K562 (cell line): ENCODE results near the gene TMEM139. TPM values are rescaled to one million over a fixed set of nuclear protein-coding genes. Genes with fewer than 3 reads are reported as not detected.

ENCODE experiments used
- BCOR ChIP-seq: fragments of 450-650 bp; IDR thresholded peaks from 2 replicates; pipeline ENCODE4 v1.6.1; 2016
- BRCA1 ChIP-seq, 2 experiments: fragments of 450-650 bp in 1 of 2; sonication (generic) in 1 of 2; formaldehyde crosslinking in 1 of 2; IDR thresholded peaks; 2 replicates each; pipeline versions ENCODE4 v1.5.0 to v1.6.1; 2017 to 2020; ENCODE audit warnings: mild to moderate bottlenecking in 1 of 2, missing genetic modification reagents in 1 of 2
- CC2D1A ChIP-seq: fragments of 450-650 bp; IDR thresholded peaks from 2 replicates; pipeline ENCODE4 v1.6.1; 2017; ENCODE audit warnings: mild to moderate bottlenecking
- CEBPG ChIP-seq, 3 experiments: fragments of 200-800 bp in 1 of 3; sonication (Bioruptor generic) in 1 of 3; sonication (generic) in 1 of 3; formaldehyde crosslinking in 1 of 3; IDR thresholded peaks in 2 of 3; conservative IDR thresholded peaks in 1 of 3; 2 replicates each; pipeline versions ENCODE4 v1.6.1 to v1.8.0; 2016 to 2022; ENCODE audit warnings: missing compliant biosample characterization in 2 of 3, missing genetic modification characterization in 2 of 3, mild to moderate bottlenecking in 1 of 3, missing genetic modification reagents in 1 of 3
- ELF1 ChIP-seq: fragments of 200-800 bp; sonication (Bioruptor generic); IDR thresholded peaks from 2 replicates; pipeline ENCODE4 v1.6.1; 2016; ENCODE audit warnings: missing genetic modification characterization, missing compliant biosample characterization
- ID3 ChIP-seq, 2 experiments: fragments of 250-450 bp in 1 of 2; fragments of 450-650 bp in 1 of 2; sonication (Bioruptor Pico) in 1 of 2; IDR thresholded peaks; 2 replicates each; pipeline versions ENCODE4 v1.6.1 to v1.8.0; 2016 to 2021; ENCODE audit warnings: mild to moderate bottlenecking in 2 of 2, moderate library complexity in 2 of 2, missing compliant biosample characterization in 1 of 2, missing genetic modification characterization in 1 of 2
- JUN ChIP-seq, 2 experiments: sonication (generic) in 1 of 2; formaldehyde crosslinking in 1 of 2; IDR thresholded peaks; 2 replicates each; pipeline versions ENCODE4 v1.6.1 to v1.8.0; 2012 to 2022; ENCODE audit warnings: borderline replicate concordance in 2 of 2, mild to moderate bottlenecking in 2 of 2, improper control_type of control experiment in 1 of 2, low read depth in 1 of 2, low read length in 1 of 2, missing genetic modification reagents in 1 of 2
- MTA1 ChIP-seq: fragments of 450-650 bp; IDR thresholded peaks from 2 replicates; pipeline ENCODE4 v1.6.1; 2017; ENCODE audit warnings: borderline replicate concordance
- MYC ChIP-seq, 2 experiments: fragments of 250-450 bp in 1 of 2; sonication (Bioruptor Pico) in 1 of 2; IDR thresholded peaks; 2 replicates each; pipeline versions ENCODE4 v1.5.1 to v1.6.1; 2012 to 2021; ENCODE audit warnings: low read depth in 2 of 2, borderline replicate concordance in 1 of 2, improper control_type of control experiment in 1 of 2, low read length in 1 of 2, mild to moderate bottlenecking in 1 of 2, moderate library complexity in 1 of 2
- NFIC ChIP-seq: fragments of 450-650 bp; IDR thresholded peaks from 2 replicates; pipeline ENCODE4 v1.6.1; 2017; ENCODE audit warnings: mild to moderate bottlenecking, inconsistent platforms
- RNF219 ChIP-seq: fragments of 250-450 bp; sonication (Bioruptor Pico); IDR thresholded peaks from 2 replicates; pipeline ENCODE4 v1.5.0; 2022; ENCODE audit warnings: mild to moderate bottlenecking
- SMAD1 ChIP-seq: fragments of 150-350 bp; IDR thresholded peaks from 2 replicates; pipeline ENCODE4 v1.6.1; 2014; ENCODE audit warnings: low read length, low read depth; ENCODE audit not compliant: partially characterized antibody
- STAT5B ChIP-seq: fragments of 250-450 bp; sonication (Bioruptor Pico); IDR thresholded peaks from 2 replicates; pipeline ENCODE4 v1.8.0; 2021; ENCODE audit warnings: mild to moderate bottlenecking, inconsistent platforms
- TAF15 ChIP-seq: fragments of 200-400 bp; formaldehyde crosslinking; IDR thresholded peaks from 2 replicates; pipeline ENCODE4 v1.6.1; 2017; ENCODE audit warnings: mild to moderate bottlenecking, low read depth, low read length, moderate library complexity
- TRIM28 ChIP-seq: fragments of 450-650 bp; IDR thresholded peaks from 2 replicates; pipeline ENCODE4 v1.6.1; 2017
- XRCC4 ChIP-seq: IDR thresholded peaks from one replicate; pipeline ENCODE4 v1.6.1; 2011; ENCODE audit not compliant: insufficient read depth, insufficient read length; ENCODE audit errors: extremely low read depth
- ZFP30 ChIP-seq: fragments of 250-450 bp; sonication (Bioruptor Pico); IDR thresholded peaks from 2 replicates; pipeline ENCODE4 v1.8.0; 2022; ENCODE audit warnings: moderate library complexity, mild to moderate bottlenecking, inconsistent platforms, borderline replicate concordance
- ZNF408 ChIP-seq: fragments of 250-450 bp; sonication (Bioruptor Pico); IDR thresholded peaks from 2 replicates; pipeline ENCODE4 v1.4.0; 2020; ENCODE audit warnings: low read depth, mild to moderate bottlenecking, moderate library complexity
- ZNF77 ChIP-seq: fragments of 250-450 bp; sonication (Bioruptor Pico); IDR thresholded peaks from 2 replicates; pipeline ENCODE4 v1.5.0; 2020
- polyA plus RNA-seq, 8 experiments: library from polyadenylated mRNA; depleted of rRNA in 4 of 8; stranded (reverse) in 5 of 8; unstranded in 3 of 8; fragments of >200 nt; fragmentation: Nextera tagmentation in 2 of 8; fragmentation: Illumina TruSeq in 1 of 8; extraction: Ambion mirVana in 2 of 8; extraction: Trizol in 1 of 8; gene quantifications; 2 replicates each; pipeline versions ENCODE4 v1.2.1 to v1.2.3, GENCODE V29; 2011 to 2014; ENCODE audit warnings: inconsistent platforms in 1 of 8, missing spikeins in 1 of 8
- total RNA-seq, 7 experiments: library from RNA; depleted of rRNA in 6 of 7; stranded (reverse); fragments of >200 nt in 6 of 7; fragmentation: Illumina TruSeq in 2 of 7; extraction: Trizol in 2 of 7; gene quantifications; 2 replicates each; pipeline versions ENCODE4 v1.2.1 to v1.2.3, GENCODE V29; 2011 to 2021; ENCODE audit warnings: low replicate concordance in 1 of 7
- TF ChIP-seq, protein P1 (sequence below): fragments of 450-650 bp; IDR thresholded peaks from 2 replicates; pipeline ENCODE4 v1.7.0; 2016; ENCODE audit warnings: borderline replicate concordance
- TF ChIP-seq, protein P2 (sequence below): sonication (generic); formaldehyde crosslinking; IDR thresholded peaks from 2 replicates; pipeline ENCODE4 v1.8.1; 2023; ENCODE audit warnings: mild to moderate bottlenecking, missing genetic modification reagents, moderate library complexity

Gene TMEM139
- total and polyA plus RNA-seq, 9 of the 15 experiments (the other 6 are each of a cell fraction or from before 2014, with no cell fraction given): 0.27 to 1.8 (median 0.79) TPM

DNA sequence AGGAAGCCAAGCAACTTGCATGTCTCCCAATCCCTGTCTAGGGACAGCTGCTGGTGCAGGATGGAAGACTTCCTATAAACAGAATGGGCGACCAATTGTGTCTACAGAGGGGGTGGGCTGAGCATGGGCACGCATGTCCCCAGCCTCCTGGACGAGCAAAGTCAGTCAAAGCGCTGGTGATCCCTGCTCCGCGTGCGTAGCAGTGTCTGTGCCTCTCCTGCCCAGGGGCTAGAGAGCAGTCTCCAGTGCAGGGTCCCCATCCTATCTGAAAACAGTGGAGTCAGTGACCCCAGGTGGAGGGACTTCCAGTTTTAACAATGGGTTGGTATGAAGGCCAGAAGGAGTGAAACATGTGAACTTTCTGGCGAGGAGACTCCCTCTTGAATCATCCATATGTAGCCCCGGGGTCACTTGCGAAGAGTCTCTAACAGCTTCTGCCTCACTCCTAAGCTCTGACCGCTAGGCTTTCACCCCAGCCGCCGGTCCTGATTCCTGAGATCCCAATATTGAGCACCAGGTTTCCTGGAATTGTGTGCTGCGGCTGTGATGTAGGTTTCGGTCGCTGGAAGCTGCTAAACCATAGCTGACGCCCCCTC lies 2.7 kb downstream of the TMEM139 start (continued):
- TF ChIP-seq RNF219 (CRISPR knock-in tag): 0 out of 2 replicates have a peak, but pooled peaks have one; percentile 7
- TF ChIP-seq ID3 (CRISPR knock-in tag; IDR thresholded peaks at IDR 0.05): no peak
- peak; percentile 85; the same call in 1 of the 2 replicates for TF ChIP-seq ID3 (tag; IDR thresholded peaks at IDR 0.05)
- TF ChIP-seq, protein P1, sequence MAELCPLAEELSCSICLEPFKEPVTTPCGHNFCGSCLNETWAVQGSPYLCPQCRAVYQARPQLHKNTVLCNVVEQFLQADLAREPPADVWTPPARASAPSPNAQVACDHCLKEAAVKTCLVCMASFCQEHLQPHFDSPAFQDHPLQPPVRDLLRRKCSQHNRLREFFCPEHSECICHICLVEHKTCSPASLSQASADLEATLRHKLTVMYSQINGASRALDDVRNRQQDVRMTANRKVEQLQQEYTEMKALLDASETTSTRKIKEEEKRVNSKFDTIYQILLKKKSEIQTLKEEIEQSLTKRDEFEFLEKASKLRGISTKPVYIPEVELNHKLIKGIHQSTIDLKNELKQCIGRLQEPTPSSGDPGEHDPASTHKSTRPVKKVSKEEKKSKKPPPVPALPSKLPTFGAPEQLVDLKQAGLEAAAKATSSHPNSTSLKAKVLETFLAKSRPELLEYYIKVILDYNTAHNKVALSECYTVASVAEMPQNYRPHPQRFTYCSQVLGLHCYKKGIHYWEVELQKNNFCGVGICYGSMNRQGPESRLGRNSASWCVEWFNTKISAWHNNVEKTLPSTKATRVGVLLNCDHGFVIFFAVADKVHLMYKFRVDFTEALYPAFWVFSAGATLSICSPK: no peak
- 0 out of 2 replicates have a peak, but pooled peaks have one; percentile 70 for TF ChIP-seq TRIM28
- TF ChIP-seq STAT5B (CRISPR knock-in tag): no peak
- no peak for TF ChIP-seq MYC (IDR thresholded peaks at IDR 0.05; ENCODE audit: low read depth, low read length)
- peak; percentile 48; the same call in 1 of the 2 replicates for TF ChIP-seq MYC (CRISPR knock-in tag; IDR thresholded peaks at IDR 0.05; ENCODE audit: borderline replicate concordance, low read depth)
- no peak for TF ChIP-seq SMAD1
- TF ChIP-seq JUN (IDR thresholded peaks at IDR 0.05; ENCODE audit: borderline replicate concordance, low read depth, low read length): no peak
- 0 out of 2 replicates have a peak, but pooled peaks have one; percentile 89 for TF ChIP-seq JUN (CRISPR knock-in tag; IDR thresholded peaks at IDR 0.05; ENCODE audit: borderline replicate concordance)
- no peak for TF ChIP-seq ZFP30 (CRISPR knock-in tag)
- TF ChIP-seq CC2D1A: 0 out of 2 replicates have a peak, but pooled peaks have one; percentile 81
- no peak for TF ChIP-seq NFIC
- TF ChIP-seq ZNF77: no peak
- no peak for TF ChIP-seq XRCC4
- peak; percentile 54 for TF ChIP-seq CEBPG (CRISPR knock-in tag; IDR thresholded peaks at IDR 0.05)
- TF ChIP-seq CEBPG (tag; conservative IDR thresholded peaks at IDR 0.05 in 1 of 2, IDR thresholded peaks at IDR 0.05 in 1 of 2): no peak
- TF ChIP-seq ZNF408 (CRISPR knock-in tag): no peak
- TF ChIP-seq, protein P2, sequence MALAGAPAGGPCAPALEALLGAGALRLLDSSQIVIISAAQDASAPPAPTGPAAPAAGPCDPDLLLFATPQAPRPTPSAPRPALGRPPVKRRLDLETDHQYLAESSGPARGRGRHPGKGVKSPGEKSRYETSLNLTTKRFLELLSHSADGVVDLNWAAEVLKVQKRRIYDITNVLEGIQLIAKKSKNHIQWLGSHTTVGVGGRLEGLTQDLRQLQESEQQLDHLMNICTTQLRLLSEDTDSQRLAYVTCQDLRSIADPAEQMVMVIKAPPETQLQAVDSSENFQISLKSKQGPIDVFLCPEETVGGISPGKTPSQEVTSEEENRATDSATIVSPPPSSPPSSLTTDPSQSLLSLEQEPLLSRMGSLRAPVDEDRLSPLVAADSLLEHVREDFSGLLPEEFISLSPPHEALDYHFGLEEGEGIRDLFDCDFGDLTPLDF: no peak; the same call in 1 of the 2 replicates
- TF ChIP-seq BRCA1 (IDR thresholded peaks at IDR 0.05): no peak
- peak; percentile 98; the same call in 1 of the 2 replicates for TF ChIP-seq BRCA1 (CRISPR knock-in tag; IDR thresholded peaks at IDR 0.05)
- TF ChIP-seq MTA1: no peak
- TF ChIP-seq ELF1 (tag): peak; percentile 51; the same call in 1 of the 2 replicates
- no peak for TF ChIP-seq TAF15
- peak; percentile 26; the same call in 1 of the 2 replicates for TF ChIP-seq BCOR
